Right lobe of liver (tissue), 4 donors: Measurements from ENCODE around the gene DICER1.

Experiments
- CTCF ChIP-seq, 4 donors: fragments of 200-600 bp in 3 of 4; fragments of 450-650 bp in 1 of 4; IDR thresholded peaks; one replicate each; pipeline versions ENCODE4 v1.5.1 to v1.8.0; 2016 to 2022; ENCODE audit warnings: antibody characterized with exemption in 4 of 4, mild to moderate bottlenecking in 2 of 4
- POLR2A ChIP-seq: fragments of 450-650 bp; IDR thresholded peaks from one replicate; pipeline ENCODE4 v1.6.1; 2017; ENCODE audit warnings: antibody characterized with exemption, mild to moderate bottlenecking
- donor health status: DM: no; HTN: no; CAD: no.
- donor health status: DM: no; HTN: no; CAD: no.
- donor health status: DM: no; HTN: yes; CAD: no.

- no peak for TF ChIP-seq CTCF (IDR thresholded peaks at IDR 0.05)
- no peak for TF ChIP-seq POLR2A
Observed at GRCh38 chr14:95038521-95039250, 118.6 kb downstream of the DICER1 start.
